Hepatocyte (in vitro differentiated cells): ENCODE data around the gene RPL18A. TPM values are rescaled to one million over a fixed set of nuclear protein-coding genes. Genes with fewer than 3 reads are reported as not detected.

Experiments
- DNase-seq: peaks from one replicate; pipeline ENCODE4 v3.0.0-alpha.2; 2016; ENCODE audit warnings: low spot score
- H2AFZ ChIP-seq: fragments of 200-600 bp; sonication (generic); 2 replicates; pipeline ENCODE4 v1.6.0; 2016; ENCODE audit warnings: antibody characterized with exemption, mild to moderate bottlenecking
- H3K27ac ChIP-seq: fragments of 200-600 bp; sonication (generic); 2 replicates; pipeline ENCODE4 v1.5.1; 2016; ENCODE audit warnings: mild to moderate bottlenecking
- H3K27me3 ChIP-seq: fragments of 200-600 bp; sonication (generic); 2 replicates; pipeline ENCODE4 v1.6.1; 2016
- H3K36me3 ChIP-seq: fragments of 200-600 bp; sonication (generic); replicated peaks from 2 replicates; pipeline ENCODE4 v1.5.1; 2016; ENCODE audit warnings: low read depth; ENCODE audit not compliant: insufficient read depth
- H3K4me1 ChIP-seq: fragments of 200-600 bp; sonication (generic); 2 replicates; pipeline ENCODE4 v1.5.1; 2016; ENCODE audit warnings: mild to moderate bottlenecking, moderate library complexity; ENCODE audit not compliant: insufficient read depth
- H3K4me2 ChIP-seq: fragments of 200-600 bp; sonication (generic); 2 replicates; pipeline ENCODE4 v1.6.0; 2016
- H3K4me3 ChIP-seq: fragments of 200-600 bp; sonication (generic); 2 replicates; pipeline ENCODE4 v1.5.1; 2016; ENCODE audit warnings: mild to moderate bottlenecking
- H3K79me2 ChIP-seq: fragments of 200-600 bp; sonication (generic); 2 replicates; pipeline ENCODE4 v1.6.0; 2017; ENCODE audit warnings: mild to moderate bottlenecking
- H3K9me2 ChIP-seq: fragments of 200-600 bp; sonication (generic); replicated peaks from 2 replicates; pipeline ENCODE4 v1.6.0; 2017; ENCODE audit warnings: mild to moderate bottlenecking; ENCODE audit not compliant: insufficient read depth
- H3K9me3 ChIP-seq: fragments of 200-600 bp; sonication (generic); 2 replicates; pipeline ENCODE4 v1.5.1; 2016; ENCODE audit warnings: low read depth, mild to moderate bottlenecking
- H4K20me1 ChIP-seq: fragments of 200-600 bp; sonication (generic); 2 replicates; pipeline ENCODE4 v1.6.0; 2016; ENCODE audit warnings: mild to moderate bottlenecking; ENCODE audit not compliant: insufficient read depth, poor library complexity, severe bottlenecking
- EZH2 ChIP-seq: fragments of 200-600 bp; sonication (generic); IDR thresholded peaks from 2 replicates; pipeline ENCODE4 v1.6.1; 2016; ENCODE audit warnings: antibody characterized with exemption, mild to moderate bottlenecking, borderline replicate concordance
- EZH2phosphoT487 ChIP-seq: fragments of 200-600 bp; sonication (generic); IDR thresholded peaks from one replicate; pipeline ENCODE4 v1.6.1; 2018; ENCODE audit warnings: antibody characterized with exemption, mild to moderate bottlenecking, low read depth, moderate library complexity; ENCODE audit not compliant: unreplicated experiment, severe bottlenecking
- WGBS: methylation state at CpG from one replicate; pipeline ENCODE4 v1.1.6; 2016; ENCODE audit warnings: low lambda C conversion rate; ENCODE audit errors: missing lambda C conversion rate; 5-methylcytosine and 5-hydroxymethylcytosine counted together
- polyA plus RNA-seq: library from polyadenylated mRNA; unstranded; fragments of >200 nt; fragmentation: Nextera tagmentation; extraction: Ambion mirVana; gene quantifications from 2 replicates; pipeline ENCODE4 v1.2.1, GENCODE V29; 2016
- total RNA-seq: library from RNA; depleted of rRNA; stranded (reverse); fragments of >200 nt; gene quantifications from 2 replicates; pipeline ENCODE4 v1.2.3, GENCODE V29; 2014
- TF ChIP-seq, protein P1 (sequence below): fragments of 200-600 bp; sonication (generic); IDR thresholded peaks from 2 replicates; pipeline ENCODE4 v1.5.1; 2016; ENCODE audit warnings: antibody characterized with exemption, mild to moderate bottlenecking; ENCODE audit not compliant: poor library complexity

RPL18A gene
- total and polyA plus RNA-seq, 2 experiments from 2014 or later = 646 to 1,114 TPM

GRCh38 chr19:17866312-17866963 lies 6.7 kb downstream of the RPL18A start:
- peaks cover 30% of the 10 kb centered on the region for H3K27me3 ChIP-seq
- no peak for DNase-seq
- 90% methylated on average over 7 of the region's 8 CpGs for WGBS
- peaks cover 28% of the 10 kb centered on the region for H4K20me1 ChIP-seq
- no peak overlapping the region for H3K27ac ChIP-seq
- no peak for TF ChIP-seq EZH2phosphoT487
- TF ChIP-seq, protein P1, sequence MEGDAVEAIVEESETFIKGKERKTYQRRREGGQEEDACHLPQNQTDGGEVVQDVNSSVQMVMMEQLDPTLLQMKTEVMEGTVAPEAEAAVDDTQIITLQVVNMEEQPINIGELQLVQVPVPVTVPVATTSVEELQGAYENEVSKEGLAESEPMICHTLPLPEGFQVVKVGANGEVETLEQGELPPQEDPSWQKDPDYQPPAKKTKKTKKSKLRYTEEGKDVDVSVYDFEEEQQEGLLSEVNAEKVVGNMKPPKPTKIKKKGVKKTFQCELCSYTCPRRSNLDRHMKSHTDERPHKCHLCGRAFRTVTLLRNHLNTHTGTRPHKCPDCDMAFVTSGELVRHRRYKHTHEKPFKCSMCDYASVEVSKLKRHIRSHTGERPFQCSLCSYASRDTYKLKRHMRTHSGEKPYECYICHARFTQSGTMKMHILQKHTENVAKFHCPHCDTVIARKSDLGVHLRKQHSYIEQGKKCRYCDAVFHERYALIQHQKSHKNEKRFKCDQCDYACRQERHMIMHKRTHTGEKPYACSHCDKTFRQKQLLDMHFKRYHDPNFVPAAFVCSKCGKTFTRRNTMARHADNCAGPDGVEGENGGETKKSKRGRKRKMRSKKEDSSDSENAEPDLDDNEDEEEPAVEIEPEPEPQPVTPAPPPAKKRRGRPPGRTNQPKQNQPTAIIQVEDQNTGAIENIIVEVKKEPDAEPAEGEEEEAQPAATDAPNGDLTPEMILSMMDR = no peak
- no peak for TF ChIP-seq EZH2
- H3K36me3 ChIP-seq = no peaks in the 10 kb centered on the region
- H2AFZ ChIP-seq = no peak overlapping the region
- no peak overlapping the region for H3K4me2 ChIP-seq
- H3K9me3 ChIP-seq = no peaks in the 10 kb centered on the region
- H3K9me2 ChIP-seq = no peaks in the 10 kb centered on the region
- H3K79me2 ChIP-seq = peaks cover 11% of the 10 kb centered on the region
- H3K4me1 ChIP-seq = peaks cover 3% of the 10 kb centered on the region
- H3K4me3 ChIP-seq = no peak overlapping the region

- Histone ChIP-seq H3K9me3 (no peaks in the 10 kb centered on the region), H3K4me3 (no peak overlapping the region), H3K9me2 (no peaks in the 10 kb centered on the region), H4K20me1 (peaks cover 22% of the 10 kb centered on the region), H3K4me2 (no peak overlapping the region), H3K27ac (no peak overlapping the region), H2AFZ (no peak overlapping the region), H3K4me1 (no peaks in the 10 kb centered on the region), H3K27me3 (peaks cover 34% of the 10 kb centered on the region), H3K79me2 (peaks cover 5% of the 10 kb centered on the region), H3K36me3 (no peaks in the 10 kb centered on the region)
- no peak for DNase-seq
- WGBS = 79% methylated on average over 11 of the region's 11 CpGs
- no peak for TF ChIP-seq EZH2
- no peak for TF ChIP-seq EZH2phosphoT487
- TF ChIP-seq, protein P1 = no peak
Observed at GRCh38 chr19:17866964-17867486, 7.3 kb downstream of the RPL18A start.

GRCh38 chr19:17868669-17869068 lies 9.0 kb downstream of the RPL18A start:
- no peak for DNase-seq
- peaks cover 7% of the 10 kb centered on the region for H4K20me1 ChIP-seq
- peaks cover 49% of the 10 kb centered on the region for H3K27me3 ChIP-seq
- TF ChIP-seq EZH2 (no peak), EZH2phosphoT487 (no peak)
- TF ChIP-seq, protein P1 = no peak
- H3K9me3 ChIP-seq = no peaks in the 10 kb centered on the region
- no peaks in the 10 kb centered on the region for H3K9me2 ChIP-seq
- no peak overlapping the region for H3K27ac ChIP-seq
- H3K36me3 ChIP-seq = no peaks in the 10 kb centered on the region
- no peaks in the 10 kb centered on the region for H3K4me1 ChIP-seq
- H3K4me3 ChIP-seq = no peak overlapping the region
- 75% methylated on average over 4 of the region's 6 CpGs for WGBS
- H3K79me2 ChIP-seq = no peaks in the 10 kb centered on the region
- H2AFZ ChIP-seq = no peak overlapping the region
- no peak overlapping the region for H3K4me2 ChIP-seq
